IMR-90 (cell line): ENCODE results near the gene SYT3. TPM values are rescaled to one million over a fixed set of nuclear protein-coding genes. Genes with fewer than 3 reads are reported as not detected.

Source experiments
- ATAC-seq: fragments of 200-7000 bp; cut with Tn5 transposase; 2 replicates; pipeline ENCODE4 v1.9.1; 2020; ENCODE audit warnings: low read depth, mild to moderate bottlenecking, moderate library complexity
- BruUV-seq: library from RNA; stranded (reverse); fragments of 400-500 nt; replicated peaks from 2 replicates; lab custom pipeline; 2021; lab: Mats Ljungman, UMichigan
- CTCF ChIA-PET: fragments of 300-600 bp; formaldehyde crosslinking; extraction: SDS; loops from one replicate; lab custom pipeline; 2021; ENCODE audit warnings: antibody characterized with exemption; lab: Yijun Ruan, JAX
- POLR2A ChIA-PET: fragments of 300-600 bp; sonication (Branson Sonifier 250); formaldehyde crosslinking; loops from one replicate; lab custom pipeline; 2022; ENCODE audit warnings: antibody characterized with exemption; ENCODE audit not compliant: unreplicated experiment; lab: Charles Lee
- DNase-seq: peaks from one replicate; pipeline ENCODE4 v3.0.0; 2013
- H2AFZ ChIP-seq: replicated peaks from 2 replicates; pipeline ENCODE3; 2013; ENCODE audit warnings: low read length, mild to moderate bottlenecking; ENCODE audit not compliant: poor library complexity
- H2AK5ac ChIP-seq: 2 replicates; pipeline ENCODE4 v1.6.1; 2013; ENCODE audit warnings: low read depth, low read length, inconsistent platforms
- H2AK9ac ChIP-seq: replicated peaks from 2 replicates; pipeline ENCODE3; 2013; ENCODE audit warnings: mild to moderate bottlenecking, low read depth, low read length, moderate library complexity; ENCODE audit not compliant: poor library complexity
- H2BK120ac ChIP-seq: 2 replicates; pipeline ENCODE4 v1.6.1; 2013; ENCODE audit warnings: low read depth, low read length, inconsistent platforms
- H2BK15ac ChIP-seq: 3 replicates; pipeline ENCODE4 v1.6.1; 2013; ENCODE audit warnings: low read depth, low read length, inconsistent platforms
- H2BK20ac ChIP-seq: 2 replicates; pipeline ENCODE4 v1.6.1; 2013; ENCODE audit warnings: low read depth, mild to moderate bottlenecking, inconsistent platforms, low read length, moderate library complexity
- H2BK5ac ChIP-seq: 2 replicates; pipeline ENCODE4 v1.6.1; 2013; ENCODE audit warnings: mild to moderate bottlenecking, low read depth, low read length, inconsistent platforms; ENCODE audit not compliant: poor library complexity, severe bottlenecking
- H3K14ac ChIP-seq: replicated peaks from 2 replicates; pipeline ENCODE4 v1.6.1; 2013; ENCODE audit warnings: low read depth, low read length, inconsistent platforms
- H3K18ac ChIP-seq: 2 replicates; pipeline ENCODE4 v1.6.1; 2013; ENCODE audit warnings: low read depth, low read length, control low read depth
- H3K23ac ChIP-seq: 2 replicates; pipeline ENCODE4 v1.6.1; 2013; ENCODE audit warnings: low read depth, low read length, inconsistent platforms
- H3K27ac ChIP-seq: 2 replicates; pipeline ENCODE4 v1.5.1; 2013; ENCODE audit warnings: mild to moderate bottlenecking, control low read depth, low read length; ENCODE audit not compliant: insufficient read depth
- H3K27me3 ChIP-seq: 2 replicates; pipeline ENCODE4 v1.6.1; 2013; ENCODE audit warnings: low read length; ENCODE audit not compliant: control insufficient read depth, insufficient read depth
- H3K36me3 ChIP-seq: 2 replicates; pipeline ENCODE4 v1.6.1; 2013; ENCODE audit warnings: low read length, mixed read lengths; ENCODE audit not compliant: control insufficient read depth, insufficient read depth
- H3K4ac ChIP-seq: 2 replicates; pipeline ENCODE4 v1.6.1; 2013; ENCODE audit warnings: low read depth, low read length, inconsistent platforms
- H3K4me1 ChIP-seq: 2 replicates; pipeline ENCODE4 v1.6.1; 2013; ENCODE audit warnings: low read length, mixed read lengths; ENCODE audit not compliant: control insufficient read depth, insufficient read depth
- H3K4me2 ChIP-seq: 2 replicates; pipeline ENCODE4 v1.6.1; 2013; ENCODE audit warnings: low read depth, mild to moderate bottlenecking, control low read depth, low read length, moderate library complexity
- H3K4me3 ChIP-seq: 2 replicates; pipeline ENCODE4 v1.5.1; 2013; ENCODE audit warnings: low read depth, mild to moderate bottlenecking, control low read depth, low read length, moderate library complexity; ENCODE audit not compliant: insufficient read depth
- H3K56ac ChIP-seq: 2 replicates; pipeline ENCODE4 v1.6.1; 2013; ENCODE audit warnings: low read length, inconsistent platforms; ENCODE audit not compliant: insufficient read depth; ENCODE audit errors: extremely low read depth
- H3K79me1 ChIP-seq, 2 experiments: 2 replicates each; pipeline ENCODE4 v1.6.1; 2013; ENCODE audit warnings: low read length in 2 of 2, inconsistent platforms in 1 of 2, low read depth in 1 of 2
- H3K9ac ChIP-seq: 2 replicates; pipeline ENCODE4 v1.6.1; 2013; ENCODE audit warnings: low read depth, low read length, control low read depth
- H3K9me1 ChIP-seq: 2 replicates; pipeline ENCODE4 v1.6.1; 2013; ENCODE audit warnings: low read length, inconsistent platforms; ENCODE audit not compliant: insufficient read depth
- H3K9me3 ChIP-seq: 2 replicates; pipeline ENCODE4 v1.6.1; 2013; ENCODE audit warnings: low read length; ENCODE audit not compliant: control insufficient read depth, insufficient read depth
- H4K20me1 ChIP-seq: 2 replicates; pipeline ENCODE4 v1.6.1; 2013; ENCODE audit warnings: low read length, inconsistent platforms; ENCODE audit not compliant: insufficient read depth
- H4K5ac ChIP-seq: 2 replicates; pipeline ENCODE4 v1.6.1; 2013; ENCODE audit warnings: mild to moderate bottlenecking, low read depth, low read length, control low read depth
- H4K8ac ChIP-seq, 2 experiments: 2 replicates each; pipeline ENCODE4 v1.6.1; 2013; ENCODE audit warnings: low read depth in 2 of 2, low read length in 2 of 2, control low read depth in 1 of 2, inconsistent platforms in 1 of 2
- H4K91ac ChIP-seq: 2 replicates; pipeline ENCODE4 v1.6.1; 2013; ENCODE audit warnings: low read depth, low read length, inconsistent platforms; ENCODE audit not compliant: insufficient read depth
- RCOR1 ChIP-seq: IDR thresholded peaks from 2 replicates; pipeline ENCODE4 v1.6.1; 2012; ENCODE audit warnings: mild to moderate bottlenecking, low read length, improper control_type of control experiment; ENCODE audit not compliant: insufficient replicate concordance
- WGBS, 2 experiments: methylation state at CpG; one replicate each; pipeline versions ENCODE4 v1.1.5 to v1.1.7; 2013; ENCODE audit warnings: missing lambda C conversion rate in 2 of 2; ENCODE audit not compliant: insufficient read length in 1 of 2; ENCODE audit errors: extremely low coverage in 2 of 2; 5-methylcytosine and 5-hydroxymethylcytosine counted together
- dilution Hi-C: fragments of 300-500 bp; cut with HindIII; formaldehyde crosslinking; loops from one replicate; pipeline ENCODE4 v1.14.3; 2018; ENCODE audit warnings: low sequenced_read_pairs; ENCODE audit not compliant: unreplicated experiment
- in situ Hi-C: fragments of 300-500 bp; cut with MboI; formaldehyde crosslinking; loops from 3 replicates; pipeline ENCODE4 v1.14.3; 2019; ENCODE audit warnings: low sequenced_read_pairs, inconsistent platforms, mixed read lengths
- intact Hi-C: fragments of 100-400 bp; cut with micrococcal nuclease; formaldehyde crosslinking; loops from 2 replicates; pipeline ENCODE4 v1.10.0; 2022
- polyA plus RNA-seq, 3 experiments: library from polyadenylated mRNA; depleted of rRNA; stranded (reverse); fragments of >200 nt; gene quantifications; 2 replicates each; pipeline ENCODE4 v1.2.3, GENCODE V29; 2012; ENCODE audit warnings: low replicate concordance in 1 of 3
- total RNA-seq: library from RNA; depleted of rRNA; stranded (reverse); fragments of >200 nt; gene quantifications from 2 replicates; pipeline ENCODE4 v1.2.3, GENCODE V29; 2012

Gene SYT3
- total and polyA plus RNA-seq, 2 of the 4 experiments (the other 2 are of a cell fraction), result 0.05 TPM; not detected in 1

DNA sequence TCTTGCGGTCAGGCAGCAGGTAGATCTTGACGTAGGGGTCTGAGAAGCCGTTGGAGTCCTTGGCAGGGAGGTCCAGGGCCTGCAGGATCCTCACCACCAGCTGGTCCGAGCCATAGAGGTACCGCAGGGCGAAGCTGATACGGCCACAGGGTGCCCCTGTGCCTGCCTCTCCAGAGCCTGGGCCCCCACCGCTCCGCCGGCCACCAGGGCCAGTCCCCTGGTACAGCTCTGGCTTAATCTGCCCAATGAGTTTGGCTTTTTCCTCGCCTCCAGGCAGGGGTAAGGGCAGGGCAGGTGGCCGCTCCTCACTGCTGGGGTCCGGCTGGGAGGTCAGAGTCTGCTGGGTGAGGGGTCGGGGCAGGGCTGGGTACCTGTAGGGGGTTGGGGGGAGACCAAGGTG lies 9.9 kb downstream of the SYT3 start:
- dilution Hi-C loops, result no loop called here
- Histone ChIP-seq H3K4me1 (no peaks in the 10 kb centered on the region), H3K27me3 (no peaks in the 10 kb centered on the region), H3K79me1 (no peaks in the 10 kb centered on the region), H3K14ac (no peak overlapping the region), H3K9me3 (peaks cover 9% of the 10 kb centered on the region), H2BK15ac (no peak overlapping the region), H2AFZ (no peak overlapping the region), H3K56ac (no peak overlapping the region), H4K5ac (no peak overlapping the region), H2BK20ac (no peak overlapping the region), H4K8ac (no peak overlapping the region), H3K4ac (no peak overlapping the region), H3K27ac (no peak overlapping the region), H3K4me3 (no peak overlapping the region), H3K23ac (no peak overlapping the region), H2AK9ac (no peak overlapping the region), H3K9ac (no peak overlapping the region), H2BK5ac (no peak overlapping the region), H4K20me1 (no peaks in the 10 kb centered on the region), H3K36me3 (no peaks in the 10 kb centered on the region), H3K9me1 (no peaks in the 10 kb centered on the region), H4K91ac (no peak overlapping the region), H3K18ac (no peak overlapping the region), H2AK5ac (no peak overlapping the region), H3K4me2 (no peak overlapping the region), H2BK120ac (no peak overlapping the region)
- TF ChIP-seq RCOR1, result no peak
- DNase-seq (no peak), ATAC-seq (no peak)
- in situ Hi-C loops, result no loop called here
- POLR2A ChIA-PET, result no interaction called here
- CTCF ChIA-PET, result no interaction called here
- 70% methylated on average over 7 of the region's 14 CpGs; no CpG with 5 or more reads in 1 of the 2 experiments for WGBS, 2 experiments
- BruUV-seq, result no TSS peak
- intact Hi-C loops, result no loop called here
